NCI-H2227 (cell line): ENCODE results near the gene THRB.
A peak's percentile ranks its signal among the peaks of the same experiment; 100 is the strongest.

ENCODE experiments used
- DNase-seq: peaks from one replicate; lab custom pipeline; 2025; ENCODE audit not compliant: unreplicated experiment; lab: John Stamatoyannopoulos, UW

The THRB gene

DNA sequence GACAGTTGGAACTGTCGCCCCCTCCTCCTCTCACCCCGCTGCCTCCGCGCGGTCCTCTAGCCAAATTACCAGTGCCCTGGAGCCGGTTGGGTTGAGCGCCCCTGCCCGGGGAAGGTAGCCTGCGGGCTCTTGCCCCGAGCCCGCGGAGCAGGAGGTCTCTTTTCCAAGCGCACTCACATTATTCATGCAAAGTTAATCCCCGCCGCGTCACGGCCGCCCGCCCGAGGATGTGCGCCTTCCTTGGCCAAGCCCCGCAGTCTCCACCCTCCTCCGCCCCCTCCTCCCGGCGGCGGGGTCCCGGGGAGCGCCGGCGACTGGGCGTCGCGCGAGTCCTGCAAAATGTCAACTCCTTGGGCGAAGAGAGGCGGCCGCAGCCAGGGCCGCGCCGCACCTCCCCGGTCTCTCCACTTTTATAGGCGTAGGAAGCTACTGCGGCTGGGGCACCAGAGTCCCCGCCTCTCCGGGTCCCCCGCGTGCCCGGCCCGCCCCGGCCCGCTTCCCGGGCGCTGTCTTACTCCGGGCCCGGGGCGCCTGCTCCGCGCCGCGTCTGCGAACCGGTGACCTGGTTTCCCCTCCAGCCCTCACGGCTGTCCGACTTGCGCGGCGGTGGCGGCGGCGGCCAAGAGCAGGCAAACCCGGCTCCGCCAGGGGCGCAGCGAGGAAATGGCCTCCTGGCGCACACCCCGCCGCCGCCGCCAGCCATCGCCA is at the start of gene THRB:
Gene THRB (minus strand): TSS at position 233 of the 708 bp plus-strand sequence.
- peak; percentile 11 for DNase-seq

DNA sequence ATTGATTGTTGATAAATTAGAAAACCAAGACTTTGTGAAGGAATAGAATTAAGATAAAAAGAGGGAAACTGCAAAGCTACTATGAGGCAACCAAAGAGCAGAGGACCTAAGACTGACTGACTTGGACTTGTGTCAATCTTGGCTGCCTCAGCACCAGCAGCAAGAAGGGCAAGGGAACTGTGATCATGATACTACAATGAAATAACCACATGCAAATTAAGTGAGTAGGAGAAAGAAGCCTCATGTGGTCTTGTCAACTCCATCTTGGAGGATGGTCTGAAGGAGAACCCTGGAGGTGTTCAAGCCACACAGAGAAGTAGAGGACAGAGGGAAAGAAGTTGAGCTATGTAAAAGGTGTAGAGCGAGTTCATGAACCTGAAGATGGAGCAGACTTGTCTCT is 47.3 kb upstream of the THRB start:
- DNase-seq: no peak

DNA sequence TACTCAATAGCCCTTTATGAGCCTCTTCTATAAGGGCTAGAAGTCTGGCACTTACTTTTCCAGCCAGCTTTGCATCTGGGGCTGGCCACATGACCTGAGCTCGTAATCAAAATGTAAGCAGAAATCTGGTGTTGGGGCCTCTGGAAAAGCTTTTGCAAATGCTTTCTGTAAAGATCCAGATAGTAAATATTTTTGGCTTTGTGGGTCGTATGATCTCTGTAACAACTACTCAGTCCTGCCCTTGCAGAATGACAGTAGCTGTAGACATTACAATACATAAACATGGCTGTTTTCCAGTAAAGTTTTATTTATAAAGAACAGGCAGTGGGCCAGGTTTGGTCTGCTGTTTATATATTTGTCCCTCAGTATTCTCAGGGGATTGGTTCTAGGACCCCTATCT is 46.2 kb upstream of the THRB start:
- no peak for DNase-seq

DNA sequence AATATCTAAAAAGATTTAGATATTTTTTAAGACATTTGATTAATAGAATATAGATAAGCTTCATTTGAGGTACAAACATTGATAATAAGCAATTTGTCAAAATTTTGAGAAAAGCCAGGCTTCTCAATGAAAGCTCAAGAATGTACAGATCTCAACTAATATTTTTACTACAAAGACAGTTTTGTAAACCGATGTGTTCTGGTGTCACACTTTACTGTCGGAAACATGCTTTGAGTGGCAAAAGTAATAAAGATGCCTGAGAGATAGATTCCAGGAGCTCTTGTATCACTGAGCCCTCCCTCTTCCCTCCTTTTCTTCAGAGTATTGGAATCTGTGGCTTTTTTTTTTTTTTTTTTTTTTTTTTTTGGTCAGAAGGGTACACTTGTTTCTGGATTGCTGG is 45.0 kb upstream of the THRB start:
- no peak for DNase-seq

DNA sequence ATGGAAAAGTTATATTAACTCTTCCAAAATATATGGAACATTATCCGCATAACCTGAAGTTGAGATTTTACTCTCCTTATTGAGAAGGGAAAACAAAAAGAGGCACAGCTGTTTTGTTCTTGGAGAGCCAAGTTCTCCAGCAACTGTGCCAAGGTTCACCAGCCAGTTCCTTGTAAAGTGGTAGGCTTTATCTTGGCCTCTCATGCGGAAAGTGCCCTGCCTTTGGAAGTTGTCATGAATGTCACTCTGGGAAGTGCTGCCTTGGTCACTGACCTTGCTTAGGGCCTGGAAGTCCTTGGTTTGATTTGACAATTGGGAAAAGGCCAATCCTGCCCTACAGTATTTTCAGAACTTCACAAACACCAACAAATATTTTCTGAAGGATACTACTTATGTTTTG is 44.2 kb upstream of the THRB start:
- DNase-seq: no peak

DNA sequence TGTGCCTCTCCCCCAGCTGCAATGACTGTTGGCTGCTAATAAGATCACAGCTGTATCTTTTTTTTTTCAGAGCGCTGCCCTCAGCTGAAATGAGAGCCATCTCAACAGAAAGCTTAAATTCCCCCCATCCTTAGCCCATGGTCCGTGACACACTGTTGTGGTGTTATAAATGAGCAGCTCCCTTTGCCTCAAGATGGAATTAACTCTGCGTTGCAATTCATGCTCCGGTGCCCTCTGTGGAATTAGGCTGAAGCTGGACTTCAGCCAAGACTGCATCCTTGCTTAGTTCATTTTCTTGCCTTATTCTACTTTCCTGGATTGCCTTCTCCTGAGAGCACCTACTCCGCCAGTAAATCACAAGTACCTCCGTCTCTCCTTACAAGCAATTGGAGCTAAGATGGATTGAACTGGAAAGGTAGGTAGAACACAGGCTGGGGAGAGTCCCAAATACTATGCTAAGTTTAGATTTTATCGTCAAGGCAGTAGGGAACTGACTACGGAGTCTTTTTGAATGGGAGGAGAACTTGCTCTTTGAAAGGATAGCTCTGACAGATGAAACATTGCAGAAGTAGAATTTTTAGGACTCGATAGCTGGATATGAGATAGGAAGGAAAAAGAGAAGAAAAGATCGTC is 39.0 kb upstream of the THRB start:
- DNase-seq: no peak

DNA sequence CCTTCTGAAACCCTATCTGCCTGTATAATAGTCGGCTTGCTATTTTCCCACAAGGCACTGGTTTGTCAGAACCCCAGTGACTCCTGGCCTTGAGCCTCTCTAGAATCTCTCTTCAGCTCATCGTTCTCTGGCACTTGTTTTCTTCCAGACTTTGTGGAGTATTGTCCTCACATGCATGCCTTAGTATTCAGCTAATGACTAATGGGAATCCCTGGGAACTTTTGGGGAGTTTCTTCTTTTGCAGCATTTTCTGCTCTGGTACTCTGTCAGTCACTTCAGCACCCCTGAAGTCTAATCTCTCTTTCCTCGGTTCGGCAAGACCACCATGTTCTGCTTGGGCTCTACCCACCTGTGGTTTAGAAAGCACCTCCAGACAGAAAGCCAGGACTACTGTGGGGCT is 35.8 kb upstream of the THRB start:
- DNase-seq: no peak

DNA sequence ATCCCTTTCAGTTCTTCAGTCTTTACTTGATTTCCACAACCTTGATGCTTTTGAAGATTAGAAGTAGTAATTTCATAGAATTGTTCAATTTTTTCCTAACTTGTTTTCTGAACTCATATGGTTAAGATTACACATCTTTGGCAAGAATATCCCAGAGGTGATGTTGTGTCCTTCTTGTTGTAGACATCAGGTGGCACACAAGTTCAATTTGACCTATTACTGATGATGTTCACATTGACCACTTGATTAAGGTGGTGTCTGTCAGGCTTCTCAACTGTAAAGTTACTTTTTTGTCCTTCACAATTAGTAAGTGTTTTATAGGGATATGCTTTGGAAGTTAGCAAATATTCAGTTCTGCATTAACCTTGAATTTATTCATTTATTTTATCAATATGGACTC is 34.6 kb upstream of the THRB start:
- DNase-seq: no peak

DNA sequence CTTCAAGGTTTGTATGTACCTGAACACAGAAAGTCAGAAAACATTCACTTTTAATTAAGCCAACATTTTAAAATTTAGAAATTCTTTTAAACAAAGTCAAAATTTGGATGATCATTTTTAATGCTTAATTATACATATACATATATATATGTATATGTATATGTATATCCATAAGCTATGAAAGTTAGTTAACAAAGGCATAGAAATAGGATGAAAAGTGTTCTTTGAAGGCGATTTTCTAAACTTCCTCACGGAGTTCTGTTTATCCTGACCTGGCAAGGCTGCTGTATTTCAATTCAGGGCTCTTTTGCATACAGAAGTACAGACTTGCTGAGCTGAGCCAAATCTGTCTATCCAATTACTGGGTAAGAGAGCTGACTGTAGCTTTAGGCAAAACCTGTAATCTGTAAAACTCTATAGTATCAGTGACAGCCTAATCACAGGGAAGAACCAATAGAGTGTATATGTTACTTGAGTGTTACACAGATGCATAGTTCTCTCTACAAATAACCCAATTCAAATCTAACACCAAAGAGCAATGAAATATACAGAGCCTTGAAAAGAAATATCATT is 32.1 kb upstream of the THRB start:
- no peak for DNase-seq

DNA sequence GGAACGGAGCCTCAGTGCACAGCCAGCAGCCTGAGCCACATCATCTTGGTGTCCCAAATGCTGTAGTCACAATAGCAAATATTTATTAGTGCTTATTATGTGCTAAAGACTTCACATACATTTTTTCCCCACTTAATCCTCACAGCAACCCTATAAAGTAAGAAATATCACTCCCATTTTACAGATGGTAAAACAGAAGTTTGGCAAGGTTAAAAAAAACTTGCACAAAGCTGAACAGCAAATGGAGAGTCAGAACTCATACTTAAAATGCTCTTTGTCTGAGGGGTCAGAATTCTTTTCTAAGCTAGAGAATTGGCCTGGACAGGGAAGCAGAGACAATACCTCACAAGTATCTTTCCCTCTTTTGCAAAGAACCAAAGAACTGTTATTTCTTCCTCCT is 30.9 kb upstream of the THRB start:
- DNase-seq: no peak

DNA sequence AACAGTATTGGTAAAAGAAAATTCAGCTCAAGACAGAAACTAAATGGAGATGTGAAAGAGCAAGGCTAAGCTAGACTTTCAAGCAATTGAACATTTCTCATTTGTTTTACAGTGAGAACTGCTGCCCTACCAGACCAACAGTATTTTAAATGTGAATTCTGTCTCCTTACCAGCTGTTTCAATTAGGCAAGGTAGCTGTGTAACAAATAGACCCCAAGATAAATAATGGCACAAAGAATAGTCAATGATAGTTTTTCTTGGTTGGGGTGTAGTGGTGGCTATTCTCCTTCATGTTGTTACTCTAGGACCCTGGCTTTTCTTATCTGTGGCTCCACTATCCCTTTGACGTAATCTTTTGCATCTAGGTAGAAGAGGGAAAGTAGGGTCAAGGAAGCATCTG is 30.4 kb upstream of the THRB start:
- DNase-seq: no peak

DNA sequence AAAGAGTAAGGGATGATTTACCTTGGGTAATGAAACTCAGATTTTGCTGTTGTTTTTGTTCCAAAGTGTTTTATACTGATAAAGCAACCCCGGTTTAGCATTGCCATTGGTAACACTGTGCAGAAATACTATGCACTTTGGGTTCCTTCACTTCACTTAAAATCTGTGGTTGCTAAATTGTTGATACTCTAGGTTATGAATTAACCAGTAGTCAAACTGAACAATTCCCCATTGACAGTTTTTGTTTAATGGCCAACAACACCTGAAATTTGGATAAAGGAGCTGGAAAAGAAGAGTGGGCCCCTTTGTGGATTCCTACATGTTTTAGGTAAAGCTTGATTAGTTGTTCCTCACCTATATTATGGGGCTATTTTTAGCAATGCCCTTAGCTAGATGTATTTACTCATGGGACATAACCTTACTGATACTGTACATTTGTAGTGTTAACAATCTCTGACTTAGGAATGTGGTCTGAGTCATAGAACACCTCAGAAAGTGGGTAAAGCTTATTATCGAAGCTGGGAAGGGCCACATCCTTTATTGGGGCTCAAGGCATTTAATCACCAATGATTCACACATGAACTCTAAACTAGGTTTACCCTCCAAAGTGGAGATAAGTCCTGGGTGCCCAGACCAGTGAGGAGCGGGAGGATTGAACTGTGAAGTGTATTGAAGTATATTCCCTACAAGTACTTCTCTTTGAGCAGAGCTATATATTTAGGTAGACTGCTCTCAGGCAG is 29.5 kb upstream of the THRB start:
- no peak for DNase-seq

DNA sequence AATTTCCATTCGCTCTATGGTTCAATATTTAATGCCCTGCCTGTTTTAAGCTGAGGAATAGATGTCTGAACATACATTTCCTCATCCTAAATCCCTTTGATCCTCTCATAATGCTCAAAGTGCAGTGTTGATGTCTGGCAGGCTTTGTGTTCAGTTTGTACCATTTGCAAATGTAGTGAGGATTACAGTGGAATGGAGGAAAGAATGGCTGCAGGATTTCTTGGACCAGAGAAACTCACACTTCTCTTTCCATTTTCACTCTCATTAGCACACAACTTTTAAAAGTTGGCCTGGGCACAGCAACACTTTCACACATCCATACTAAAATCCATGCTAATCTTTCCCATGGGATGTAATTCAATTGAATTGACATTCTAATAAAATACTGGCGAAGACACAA is 28.6 kb upstream of the THRB start:
- no peak for DNase-seq

DNA sequence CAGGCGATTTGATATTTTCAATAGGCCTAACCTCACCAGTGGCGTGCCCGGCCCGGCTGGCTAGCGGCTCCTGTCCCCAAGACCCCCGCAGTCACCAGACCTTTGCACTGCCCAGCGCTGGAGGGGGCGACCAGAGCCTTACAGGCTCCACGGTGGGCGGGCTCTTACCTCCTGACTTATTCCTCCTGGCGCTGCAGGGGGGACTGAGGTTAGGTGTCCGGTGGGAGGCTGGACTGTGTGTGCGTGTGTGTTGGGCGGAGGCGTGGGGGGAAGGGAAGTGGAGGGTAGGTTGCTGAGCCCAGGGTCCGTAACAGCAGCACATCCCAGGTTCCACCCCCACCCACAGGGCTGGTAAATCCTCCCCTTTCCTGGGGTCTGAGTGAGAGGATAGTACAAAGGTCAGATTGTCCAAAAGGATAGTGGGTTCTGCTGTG is 27.5 kb upstream of the THRB start:
- DNase-seq: no peak

DNA sequence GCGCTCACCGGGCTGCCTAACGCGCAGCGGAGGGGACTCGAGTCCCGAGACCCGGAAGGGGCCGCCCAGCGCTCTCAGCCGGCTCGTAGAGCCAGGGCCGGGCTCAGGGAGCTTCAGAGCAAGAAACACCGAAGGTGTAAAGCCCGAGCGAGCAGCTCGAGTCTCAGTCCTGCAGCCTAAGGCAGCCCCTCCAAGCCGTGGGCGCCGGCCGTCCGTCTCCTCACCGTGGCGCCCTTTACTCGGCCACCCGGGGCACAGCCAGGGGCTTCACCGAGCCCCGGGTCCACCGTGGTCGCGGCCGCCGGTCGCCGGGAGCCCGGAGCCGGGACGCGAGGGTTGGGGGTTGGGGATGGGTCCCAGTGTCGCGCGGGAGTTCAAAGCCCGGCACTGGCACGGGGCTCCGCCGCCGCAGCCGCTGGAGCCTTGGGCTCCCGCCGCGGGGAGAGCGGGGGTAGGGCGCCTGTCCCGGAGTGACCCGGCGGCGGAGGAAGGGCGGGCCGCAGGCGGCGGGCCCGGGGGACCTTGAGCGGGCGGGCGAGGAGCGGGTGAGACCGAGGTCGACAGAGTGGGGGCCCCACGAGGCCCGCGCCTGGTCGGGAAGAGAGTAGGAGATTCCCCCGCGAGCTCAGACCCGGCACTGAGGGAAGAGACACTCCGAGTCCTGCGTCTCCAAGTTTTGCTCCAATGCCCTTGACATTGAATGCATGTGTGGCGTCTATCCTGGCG is 26.9 kb upstream of the THRB start:
- DNase-seq: no peak

DNA sequence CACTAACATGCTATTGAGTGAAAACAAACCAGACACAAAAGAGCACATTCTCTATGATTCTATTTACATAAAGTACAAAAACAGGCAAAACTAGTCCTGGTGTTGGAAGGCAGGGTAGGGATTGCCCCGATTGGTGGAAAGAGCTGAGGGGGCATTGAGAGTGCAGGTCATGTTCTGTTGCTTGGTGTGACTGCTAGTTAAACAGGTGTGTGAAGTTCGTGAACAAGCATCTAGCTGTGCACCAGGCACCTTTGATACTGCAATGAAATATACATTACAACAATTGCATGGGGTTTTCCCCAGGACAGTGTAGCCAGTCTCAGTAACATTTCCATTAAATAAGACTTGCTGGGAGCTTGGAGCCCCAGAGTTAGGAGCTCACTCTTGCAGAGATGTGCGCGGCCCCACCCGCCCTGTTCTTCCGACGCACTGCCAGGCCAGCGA is 26.3 kb upstream of the THRB start:
- no peak for DNase-seq

DNA sequence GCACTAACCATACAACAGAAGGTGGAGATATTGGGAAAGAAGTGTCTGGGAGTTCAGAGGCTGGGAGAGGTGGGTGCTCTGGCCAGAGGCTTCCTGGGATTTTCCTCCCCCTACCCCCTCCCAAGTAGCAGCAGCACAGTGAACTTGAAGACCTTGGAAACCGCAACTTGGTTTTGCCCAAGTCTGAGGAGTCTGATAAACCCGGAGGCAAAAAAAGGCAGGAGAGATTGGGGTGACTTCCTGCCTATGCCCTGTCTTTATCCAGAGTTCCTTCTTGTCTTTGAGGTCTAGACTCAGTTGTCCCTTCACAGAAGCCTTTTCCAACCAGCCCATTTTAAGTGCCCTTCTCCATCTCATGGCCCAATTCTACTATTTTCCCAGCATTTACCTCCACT is 25.4 kb upstream of the THRB start:
- no peak for DNase-seq

DNA sequence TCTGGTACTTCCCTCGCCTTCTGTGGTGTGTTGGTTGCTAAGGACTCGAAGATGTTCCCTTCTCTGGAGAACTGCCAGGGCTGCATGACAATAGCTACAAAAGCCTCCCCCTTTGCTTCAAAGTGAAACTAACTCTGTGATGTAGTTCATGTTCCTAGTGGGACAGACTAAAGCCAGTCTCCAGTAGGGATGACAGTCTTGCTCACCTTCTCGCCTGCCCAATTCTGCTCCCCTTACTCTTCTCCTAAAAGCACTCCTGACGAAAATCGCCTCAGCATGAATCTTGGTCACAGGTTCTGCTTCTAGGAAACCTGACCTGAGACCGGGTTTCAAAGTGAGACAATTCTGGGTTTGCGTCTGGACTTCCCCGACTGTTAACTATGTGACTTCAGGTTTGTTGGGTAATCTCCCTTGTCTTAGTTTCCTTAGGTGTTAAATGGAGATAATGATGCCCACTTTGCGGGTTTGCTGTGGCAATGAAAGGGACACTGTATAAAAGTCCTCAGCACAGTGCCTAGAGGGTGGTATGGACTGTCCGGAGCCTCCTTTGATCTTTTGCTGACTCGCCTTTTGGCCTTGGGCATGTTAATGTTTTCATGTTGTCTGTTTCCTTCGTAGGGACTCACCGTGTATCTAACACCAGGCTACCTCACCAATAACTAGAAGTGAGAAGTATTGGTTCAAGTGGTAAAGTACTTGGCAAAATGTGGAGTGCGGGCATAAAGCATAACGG is 24.9 kb upstream of the THRB start:
- DNase-seq: no peak

DNA sequence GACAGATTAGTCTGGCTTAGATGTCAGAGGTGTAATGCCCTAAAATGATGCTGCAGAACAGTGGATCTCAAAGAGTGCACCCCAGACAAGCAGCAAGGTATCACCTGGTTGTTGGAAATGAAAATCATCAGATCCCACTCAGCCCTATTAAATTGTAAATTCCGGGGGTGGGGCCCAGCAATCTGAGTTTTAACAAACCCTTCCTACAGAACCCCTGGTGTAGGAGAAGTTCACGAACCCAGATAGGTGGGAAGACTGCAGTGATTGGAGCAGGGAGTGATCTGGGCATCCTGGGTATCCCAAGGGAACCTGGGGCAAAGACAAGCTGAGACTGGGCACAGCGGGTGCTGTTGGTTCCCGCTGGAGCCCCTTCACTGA is 24.3 kb upstream of the THRB start:
- no peak for DNase-seq

DNA sequence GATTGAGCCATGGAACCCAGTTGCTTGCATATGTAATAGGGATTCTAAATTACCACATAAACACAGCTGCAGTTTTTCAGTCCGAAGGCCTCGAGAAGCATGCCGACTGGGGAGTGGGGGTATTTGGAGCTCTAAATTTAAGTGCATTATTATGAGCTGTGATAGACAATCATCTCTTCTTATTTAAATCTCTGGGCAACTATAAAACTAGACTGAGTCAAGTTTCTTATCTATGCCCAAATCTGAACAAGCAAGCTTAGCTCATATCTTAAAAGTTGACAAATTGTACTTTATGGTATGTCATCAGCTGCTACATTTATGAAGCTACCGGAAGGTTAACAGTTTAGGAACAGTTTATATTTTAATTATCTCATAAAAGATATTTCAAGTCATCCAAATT is 19.5 kb upstream of the THRB start:
- DNase-seq: no peak

DNA sequence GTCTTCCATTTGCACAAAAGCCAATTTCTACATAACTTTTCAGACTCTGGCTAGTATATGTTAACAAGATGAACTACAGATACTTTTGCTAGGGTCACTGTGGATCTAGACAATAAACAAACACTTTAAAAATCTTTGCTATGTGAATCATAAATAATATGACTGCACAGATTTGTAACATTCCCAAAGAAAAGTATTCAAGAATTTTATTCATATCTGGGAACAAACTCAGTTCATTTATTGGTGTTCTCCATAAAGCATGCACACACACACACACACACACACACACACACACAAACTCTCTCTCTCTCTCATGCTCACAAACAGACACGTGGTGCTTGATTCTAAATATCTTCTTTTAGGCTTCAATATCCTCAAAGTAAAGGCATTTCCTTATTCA is 18.8 kb upstream of the THRB start:
- no peak for DNase-seq
